Mesodermal cell (in vitro differentiated cells): Measurements from ENCODE around the gene MCF2L.
"Not testable (repeated sequence)": the region's sequence is repeated elsewhere in the genome, so short reads cannot be mapped to it uniquely, and the experiment has no call there.

Experiments
- H3K27ac ChIP-seq: 2 replicates; pipeline ENCODE4 v1.7.0; 2013; ENCODE audit warnings: mild to moderate bottlenecking, low read depth, low read length, moderate library complexity; ENCODE audit not compliant: severe bottlenecking
- H3K36me3 ChIP-seq: 2 replicates; pipeline ENCODE4 v1.7.1; 2013; ENCODE audit warnings: mild to moderate bottlenecking, low read length, moderate library complexity; ENCODE audit not compliant: control insufficient read depth, insufficient read depth
- H3K4me1 ChIP-seq: one replicate; pipeline ENCODE4 v1.7.1; 2013; ENCODE audit warnings: mild to moderate bottlenecking, low read length; ENCODE audit not compliant: insufficient read depth, control insufficient read depth, poor library complexity, severe bottlenecking
- H3K4me3 ChIP-seq: 2 replicates; pipeline ENCODE4 v1.7.0; 2013; ENCODE audit warnings: low read length, control low read depth, mild to moderate bottlenecking; ENCODE audit not compliant: insufficient read depth, poor library complexity, severe bottlenecking; ENCODE audit errors: extremely low read depth
- H3K9me3 ChIP-seq: 2 replicates; pipeline ENCODE4 v1.7.1; 2013; ENCODE audit warnings: mild to moderate bottlenecking, low read length, moderate library complexity; ENCODE audit not compliant: control insufficient read depth
- WGBS, 2 experiments: methylation state at CpG; one replicate each; pipeline ENCODE4 v1.1.5; 2013; ENCODE audit warnings: missing lambda C conversion rate in 2 of 2; ENCODE audit not compliant: insufficient coverage in 2 of 2; 5-methylcytosine and 5-hydroxymethylcytosine counted together

Gene MCF2L

DNA sequence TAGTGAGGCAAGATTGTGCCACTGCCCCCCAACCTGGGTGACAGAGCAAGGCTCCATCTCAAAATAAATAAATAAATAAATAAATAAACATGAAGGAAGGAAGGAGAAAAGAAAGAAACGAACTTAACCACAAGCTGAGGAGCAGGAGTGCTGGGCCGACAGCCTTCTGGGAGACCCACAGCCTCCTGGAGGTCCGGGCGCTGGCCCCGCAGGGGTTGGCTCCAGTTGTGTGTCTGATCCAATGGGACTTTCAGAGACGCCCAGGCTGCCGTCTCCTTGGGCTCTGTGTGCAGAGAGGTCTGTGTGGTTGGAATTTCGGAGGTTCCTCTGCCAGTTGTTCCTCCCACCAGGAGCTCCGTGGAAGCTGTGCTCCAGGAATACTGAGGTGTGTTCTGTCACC is 36.0 kb upstream of the MCF2L start:
- WGBS, 2 experiments: 67 to 69% methylated on average over 8 of the region's 9 CpGs
- no peaks in the 10 kb centered on the region for H3K36me3 ChIP-seq
- H3K9me3 ChIP-seq: no peaks in the 10 kb centered on the region

DNA sequence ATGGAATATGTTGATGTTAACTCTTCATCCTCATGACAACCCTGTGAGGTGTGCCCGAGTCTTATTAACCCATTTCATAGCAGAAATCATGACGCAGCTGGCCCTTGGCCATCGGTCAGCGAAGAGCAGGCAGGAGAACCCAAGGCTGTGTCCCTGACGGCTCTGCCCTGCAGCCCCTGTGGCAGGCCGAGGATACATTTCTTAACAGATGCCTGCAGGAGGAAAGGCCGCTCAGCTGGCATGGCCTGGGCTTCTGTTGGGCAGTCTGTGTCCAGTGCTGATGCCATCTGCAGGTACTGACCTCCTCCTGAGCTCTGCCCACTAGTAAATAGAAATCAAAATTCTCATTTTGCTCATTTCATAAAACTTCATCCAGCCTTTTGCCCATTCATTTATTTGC is 35.4 kb upstream of the MCF2L start:
- no peaks in the 10 kb centered on the region for H3K36me3 ChIP-seq
- H3K9me3 ChIP-seq: no peaks in the 10 kb centered on the region
- 91 to 94% methylated on average over 4 to 7 of the region's 7 CpGs for WGBS, 2 experiments
- H3K4me3 ChIP-seq: no peak overlapping the region
- H3K4me1 ChIP-seq: peaks cover 3% of the 10 kb centered on the region
- H3K27ac ChIP-seq: no peak overlapping the region

More for the DNA sequence above, 36.0 kb upstream of the MCF2L start:
- H3K27ac ChIP-seq: no peak overlapping the region
- no peak overlapping the region for H3K4me3 ChIP-seq
- H3K4me1 ChIP-seq: peaks cover 3% of the 10 kb centered on the region

DNA sequence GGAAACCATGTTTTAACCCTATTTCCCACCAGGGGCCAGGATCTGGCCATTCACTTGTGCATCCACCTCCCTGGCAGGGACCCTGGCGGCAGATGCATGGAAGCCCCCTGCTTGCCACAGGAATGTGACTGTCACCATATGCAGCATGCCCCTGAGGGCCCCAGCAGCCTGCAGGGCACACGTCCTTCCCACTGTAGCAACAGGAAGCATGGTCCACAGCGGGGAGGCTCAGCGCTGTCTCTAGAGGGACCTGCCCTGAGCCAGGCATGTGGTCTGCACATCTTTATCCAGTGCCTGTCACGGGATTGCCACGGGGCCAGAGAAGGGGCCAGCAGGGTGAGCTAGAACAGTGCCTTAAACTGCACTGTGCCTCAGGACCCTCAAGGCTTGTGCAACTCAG is 34.9 kb upstream of the MCF2L start:
- H3K4me1 ChIP-seq: peaks cover 3% of the 10 kb centered on the region
- no peaks in the 10 kb centered on the region for H3K36me3 ChIP-seq
- H3K9me3 ChIP-seq: no peaks in the 10 kb centered on the region
- no peak overlapping the region for H3K4me3 ChIP-seq
- no peak overlapping the region for H3K27ac ChIP-seq
- 53 to 57% methylated on average over 6 of the region's 6 CpGs for WGBS, 2 experiments

DNA sequence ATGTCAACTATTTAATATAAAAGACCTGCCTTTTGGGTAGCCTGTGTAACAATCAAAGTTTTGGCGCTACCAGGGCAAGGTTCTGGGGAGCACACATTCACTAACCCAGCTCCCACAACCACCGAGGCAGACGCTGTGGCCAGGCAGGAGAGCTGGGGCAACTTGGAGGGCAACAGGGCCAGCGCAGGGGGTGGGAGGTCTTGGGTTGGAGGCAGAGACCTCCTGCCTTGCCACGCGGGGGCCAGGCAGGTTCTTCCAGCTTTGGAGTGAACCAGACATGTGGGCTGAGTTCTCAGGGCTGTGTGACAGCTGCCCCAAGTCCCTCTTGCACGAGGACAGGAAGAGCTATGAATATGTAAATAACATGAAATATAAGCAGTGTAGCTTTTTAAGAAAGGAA is 30.3 kb upstream of the MCF2L start:
- H3K36me3 ChIP-seq: no peaks in the 10 kb centered on the region
- H3K27ac ChIP-seq: no peak overlapping the region
- H3K9me3 ChIP-seq: no peaks in the 10 kb centered on the region
- peaks cover 3% of the 10 kb centered on the region for H3K4me1 ChIP-seq
- 81 to 91% methylated on average over 4 of the region's 7 CpGs for WGBS, 2 experiments
- H3K4me3 ChIP-seq: no peak overlapping the region

DNA sequence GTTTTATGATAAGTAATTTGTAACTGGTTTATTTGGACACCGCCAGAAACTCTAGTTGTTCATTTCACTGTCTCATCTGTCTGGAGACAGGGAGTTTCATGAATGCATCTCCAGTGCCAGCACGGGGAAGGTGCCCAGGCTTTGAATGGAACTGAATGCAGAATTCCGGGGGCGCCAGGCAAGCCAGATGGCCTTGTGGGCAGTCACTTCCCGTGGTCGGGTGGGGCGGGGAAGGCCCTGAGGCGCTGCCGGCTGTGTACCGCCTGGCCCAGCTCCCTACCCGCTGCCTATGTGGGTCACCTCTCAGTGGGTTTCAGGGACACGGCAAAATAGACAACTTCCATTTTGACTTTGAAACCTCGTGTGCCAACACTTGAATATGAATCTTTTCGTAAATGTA is 28.8 kb upstream of the MCF2L start:
- no peak overlapping the region for H3K27ac ChIP-seq
- 89 to 91% methylated on average over 12 to 13 of the region's 14 CpGs for WGBS, 2 experiments
- no peak overlapping the region for H3K4me3 ChIP-seq
- no peaks in the 10 kb centered on the region for H3K9me3 ChIP-seq
- H3K4me1 ChIP-seq: peaks cover 3% of the 10 kb centered on the region
- no peaks in the 10 kb centered on the region for H3K36me3 ChIP-seq

DNA sequence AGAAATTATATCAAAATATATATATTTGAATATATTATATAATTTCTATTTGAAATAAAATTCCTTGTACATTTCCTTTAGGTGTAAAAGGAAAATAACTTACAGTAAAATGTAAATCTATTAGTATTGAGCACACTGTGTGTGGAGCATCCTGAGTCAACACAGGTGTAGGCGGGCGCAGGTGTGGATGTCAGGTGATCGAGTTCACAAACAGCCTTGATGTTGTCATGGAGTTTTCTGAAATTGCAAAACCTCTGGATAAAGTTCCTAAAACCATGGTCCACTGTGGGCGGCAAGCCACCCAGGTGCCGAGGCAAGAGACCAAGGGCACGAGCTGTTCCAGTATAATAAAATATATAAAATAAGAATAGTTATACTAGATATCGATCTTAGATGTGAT is 27.7 kb upstream of the MCF2L start:
- H3K9me3 ChIP-seq: no peaks in the 10 kb centered on the region
- no peak overlapping the region for H3K4me3 ChIP-seq
- 100% methylated on average over 3 of the region's 7 CpGs; no CpG with 5 or more reads in 1 of the 2 experiments for WGBS, 2 experiments
- H3K27ac ChIP-seq: no peak overlapping the region
- H3K36me3 ChIP-seq: no peaks in the 10 kb centered on the region
- peaks cover 3% of the 10 kb centered on the region for H3K4me1 ChIP-seq

DNA sequence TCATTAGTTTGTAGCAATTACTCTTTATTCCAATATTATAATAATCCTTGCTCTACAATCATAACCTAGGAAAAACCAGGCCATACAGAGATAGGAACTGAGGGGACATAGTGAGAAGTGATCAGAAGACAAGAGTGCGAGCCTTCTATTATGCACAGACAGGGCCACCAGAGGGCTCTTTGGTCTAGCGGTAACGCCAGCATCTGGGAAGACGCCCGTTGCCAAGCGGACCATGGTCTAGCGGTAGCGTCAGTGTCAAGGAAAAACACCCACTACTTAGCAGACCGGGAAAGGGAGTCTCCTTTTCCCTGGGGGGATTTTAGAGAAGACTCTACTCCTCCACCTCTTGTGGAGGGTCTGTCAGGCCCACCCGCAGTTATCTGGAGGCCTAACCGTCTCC is 27.2 kb upstream of the MCF2L start:
- WGBS, 2 experiments: 71 to 80% methylated on average over 6 to 7 of the region's 11 CpGs
- H3K9me3 ChIP-seq, H3K27ac ChIP-seq, H3K4me3 ChIP-seq, H3K36me3 ChIP-seq, H3K4me1 ChIP-seq: not testable (repeated sequence)

DNA sequence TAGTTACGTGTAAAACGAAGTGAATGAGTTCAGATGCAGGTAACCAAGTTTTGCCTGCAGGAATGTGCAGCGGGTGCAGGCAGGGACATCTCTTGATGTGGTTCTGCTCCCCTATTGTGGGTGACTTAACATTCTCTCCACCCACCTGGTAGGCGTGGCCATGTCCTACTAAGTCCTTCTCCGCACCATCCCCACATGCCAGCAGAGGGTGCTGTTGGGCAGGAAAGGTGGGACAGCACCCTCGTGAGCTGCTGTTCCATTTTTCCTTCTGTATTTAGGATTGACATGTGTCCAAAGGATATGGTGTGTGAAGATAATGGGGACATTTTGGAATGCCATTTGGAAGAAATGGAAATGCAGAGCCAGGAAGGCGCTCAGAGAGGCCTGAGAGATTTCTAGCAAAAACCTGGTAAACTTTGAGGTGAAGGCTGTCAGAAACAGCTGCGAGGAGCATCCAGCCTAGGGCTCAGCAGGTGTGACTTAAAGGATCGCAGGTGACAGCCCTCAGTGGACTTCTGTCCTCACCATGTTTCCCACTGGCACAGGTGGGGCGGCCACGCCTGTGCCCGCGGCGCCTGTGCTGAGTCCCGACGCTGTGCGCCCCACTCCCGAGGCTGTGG is 26.2 kb upstream of the MCF2L start:
- Histone ChIP-seq H3K4me3 (peak overlapping the region; percentile 40), H3K9me3 (no peaks in the 10 kb centered on the region), H3K4me1 (peaks cover 3% of the 10 kb centered on the region), H3K36me3 (no peaks in the 10 kb centered on the region), H3K27ac (no peak overlapping the region)
- WGBS, 2 experiments: 2 to 11% methylated on average over 12 to 14 of the region's 18 CpGs

DNA sequence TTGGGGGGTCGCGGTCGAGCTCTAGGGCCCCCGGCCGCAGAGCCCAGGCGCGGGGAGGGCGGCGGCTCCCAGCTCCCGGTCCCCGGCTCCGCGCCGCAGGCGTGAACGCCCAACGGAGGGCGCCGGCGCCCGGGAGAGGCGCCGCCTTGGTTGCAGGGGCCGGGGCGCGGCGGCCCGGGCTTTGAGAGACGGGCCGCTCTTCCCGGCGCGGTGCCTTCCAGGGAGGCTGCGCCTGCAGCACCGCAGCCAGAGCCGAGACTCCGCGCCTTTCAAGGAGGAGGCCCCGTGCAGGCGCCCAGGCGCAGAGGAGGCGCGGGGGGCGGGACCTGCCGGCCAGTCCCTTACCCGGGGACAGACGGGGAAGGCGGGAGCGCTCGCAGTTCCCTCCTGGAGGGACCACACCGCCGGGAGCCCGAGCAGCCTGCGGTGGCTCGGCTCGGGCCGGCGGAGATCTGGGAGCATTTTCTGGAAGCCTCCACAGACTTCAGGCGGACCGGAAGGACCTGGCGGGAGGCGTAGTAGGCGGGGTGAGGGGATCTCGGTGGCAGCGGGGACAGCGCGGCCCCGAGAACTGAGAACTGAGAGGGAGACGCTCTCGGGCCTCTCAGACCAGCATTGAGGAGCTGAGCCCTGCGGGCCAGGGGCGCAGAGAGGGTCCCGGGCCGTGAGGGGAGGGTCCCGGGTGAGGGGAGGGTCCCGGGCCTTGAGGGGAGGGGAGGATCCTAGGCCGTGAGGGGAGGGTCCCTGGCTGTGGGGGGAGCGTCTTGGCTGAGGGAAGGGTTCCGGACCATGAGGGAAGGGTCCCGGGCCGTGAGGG is 25.5 kb upstream of the MCF2L start:
- peak overlapping the region; percentile 40 for H3K4me3 ChIP-seq
- 1 to 2% methylated on average over 55 to 75 of the region's 81 CpGs for WGBS, 2 experiments

DNA sequence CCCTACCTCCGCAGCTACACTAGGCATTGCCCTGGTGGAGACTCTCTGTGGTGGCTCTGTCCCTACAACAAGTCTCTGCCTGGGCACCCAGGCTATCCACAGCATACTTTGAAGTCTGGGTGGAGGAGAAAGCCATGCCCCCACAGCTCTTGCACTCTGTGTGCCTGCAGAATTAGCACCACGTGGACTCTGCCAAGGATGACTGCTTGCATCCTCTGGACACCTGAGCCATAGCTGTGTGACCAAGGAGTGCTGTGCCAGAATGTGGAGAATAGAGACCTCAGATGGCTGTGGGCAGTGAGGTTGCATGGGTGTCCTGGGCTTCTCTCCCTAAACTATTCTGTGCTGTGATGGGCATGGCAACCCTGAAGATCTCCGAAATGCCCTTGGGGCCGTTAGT is 21.2 kb upstream of the MCF2L start:
- H3K36me3 ChIP-seq: no peaks in the 10 kb centered on the region
- WGBS, 2 experiments: 90 to 98% methylated on average over 2 to 4 of the region's 4 CpGs
- H3K4me3 ChIP-seq: no peak overlapping the region
- H3K27ac ChIP-seq: no peak overlapping the region
- peaks cover 3% of the 10 kb centered on the region for H3K4me1 ChIP-seq
- H3K9me3 ChIP-seq: no peaks in the 10 kb centered on the region

More for the DNA sequence above, 25.5 kb upstream of the MCF2L start:
- H3K9me3 ChIP-seq: no peaks in the 10 kb centered on the region
- H3K36me3 ChIP-seq: no peaks in the 10 kb centered on the region
- peaks cover 3% of the 10 kb centered on the region for H3K4me1 ChIP-seq
- no peak overlapping the region for H3K27ac ChIP-seq
